ENCODE measurements around the gene TFEB. TPM values are rescaled to one million over a fixed set of nuclear protein-coding genes. Genes with fewer than 3 reads are reported as not detected.
"Not testable (repeated sequence)": the region's sequence is repeated elsewhere in the genome, so short reads cannot be mapped to it uniquely, and the experiment has no call there.

Gene TFEB
- total and polyA plus RNA-seq, 2 donors from 2014 or later, result 50.7 to 51.0 TPM

GRCh38 chr6:41767112-41767833 is 31.9 kb upstream of the TFEB start:
- DNase-seq (peak in 4 of 5 donors; percentile 50 to 76 (median 60)), FAIRE-seq (no peak)
- no peak overlapping the region for H3K27ac ChIP-seq (ENCODE audit: low read depth in 2 of 2, low read length in 2 of 2)
- TF ChIP-seq CTCF (IDR thresholded peaks at IDR 0.05; ENCODE audit: borderline replicate concordance, extremely low read depth, insufficient read depth), result no peak
- intact Hi-C loops (cut with DNase I), result no loop called here
- H3K9ac ChIP-seq (ENCODE audit: low read length in 3 of 3), result no peak overlapping the region
- peaks cover 0 to 6% (median 0%) of the 10 kb centered on the region in 3 donors for H3K4me1 ChIP-seq (ENCODE audit: control insufficient read depth in 2 of 3, insufficient read depth in 2 of 3, low read depth in 1 of 3, low read length in 3 of 3)
- peaks cover 0 to 8% (median 7%) of the 10 kb centered on the region in 3 donors for H3K36me3 ChIP-seq (ENCODE audit: control insufficient read depth in 2 of 3, insufficient read depth in 3 of 3, low read length in 3 of 3)
- no peak overlapping the region for H3K4me3 ChIP-seq (ENCODE audit: low read length in 3 of 3)
- H3K9me3 ChIP-seq (ENCODE audit: control insufficient read depth in 2 of 3, insufficient read depth in 1 of 3, low read length in 3 of 3), result no peaks in the 10 kb centered on the region
- no peaks in the 10 kb centered on the region for H3K27me3 ChIP-seq (ENCODE audit: control insufficient read depth, insufficient read depth, low read length)

- H3K9ac ChIP-seq (ENCODE audit: low read length in 3 of 3); H3K4me1 ChIP-seq (ENCODE audit: control insufficient read depth in 2 of 3, insufficient read depth in 2 of 3, low read depth in 1 of 3, low read length in 3 of 3); intact Hi-C loops (cut with DNase I); H3K27ac ChIP-seq (ENCODE audit: low read depth in 2 of 2, low read length in 2 of 2); FAIRE-seq; H3K36me3 ChIP-seq (ENCODE audit: control insufficient read depth in 2 of 3, insufficient read depth in 3 of 3, low read length in 3 of 3); H3K4me3 ChIP-seq (ENCODE audit: low read length in 3 of 3); DNase-seq; H3K27me3 ChIP-seq (ENCODE audit: control insufficient read depth, insufficient read depth, low read length); H3K9me3 ChIP-seq (ENCODE audit: control insufficient read depth in 2 of 3, insufficient read depth in 1 of 3, low read length in 3 of 3): not testable (repeated sequence)
Measured at GRCh38 chr6:41766043-41766664, 30.7 kb upstream of the TFEB start.

- Histone ChIP-seq H3K27me3 (ENCODE audit: control insufficient read depth, insufficient read depth, low read length) (no peaks in the 10 kb centered on the region), H3K4me1 (ENCODE audit: control insufficient read depth in 2 of 3, insufficient read depth in 2 of 3, low read depth in 1 of 3, low read length in 3 of 3) (peaks cover 0 to 6% (median 0%) of the 10 kb centered on the region in 3 donors), H3K9me3 (ENCODE audit: control insufficient read depth in 2 of 3, insufficient read depth in 1 of 3, low read length in 3 of 3) (no peaks in the 10 kb centered on the region), H3K4me3 (ENCODE audit: low read length in 3 of 3) (no peak overlapping the region), H3K9ac (ENCODE audit: low read length in 3 of 3) (no peak overlapping the region), H3K36me3 (ENCODE audit: control insufficient read depth in 2 of 3, insufficient read depth in 3 of 3, low read length in 3 of 3) (no peaks in the 10 kb centered on the region), H3K27ac (ENCODE audit: low read depth in 2 of 2, low read length in 2 of 2) (no peak overlapping the region)
- no peak for FAIRE-seq
- DNase-seq, result peak in 3 of 5 donors; percentile 29 to 68 (median 42)
- no peak for TF ChIP-seq CTCF (IDR thresholded peaks at IDR 0.05; ENCODE audit: borderline replicate concordance, extremely low read depth, insufficient read depth)
- intact Hi-C loops (cut with DNase I), result no loop called here
Measured at GRCh38 chr6:41763470-41763869, 28.1 kb upstream of the TFEB start.

DNA sequence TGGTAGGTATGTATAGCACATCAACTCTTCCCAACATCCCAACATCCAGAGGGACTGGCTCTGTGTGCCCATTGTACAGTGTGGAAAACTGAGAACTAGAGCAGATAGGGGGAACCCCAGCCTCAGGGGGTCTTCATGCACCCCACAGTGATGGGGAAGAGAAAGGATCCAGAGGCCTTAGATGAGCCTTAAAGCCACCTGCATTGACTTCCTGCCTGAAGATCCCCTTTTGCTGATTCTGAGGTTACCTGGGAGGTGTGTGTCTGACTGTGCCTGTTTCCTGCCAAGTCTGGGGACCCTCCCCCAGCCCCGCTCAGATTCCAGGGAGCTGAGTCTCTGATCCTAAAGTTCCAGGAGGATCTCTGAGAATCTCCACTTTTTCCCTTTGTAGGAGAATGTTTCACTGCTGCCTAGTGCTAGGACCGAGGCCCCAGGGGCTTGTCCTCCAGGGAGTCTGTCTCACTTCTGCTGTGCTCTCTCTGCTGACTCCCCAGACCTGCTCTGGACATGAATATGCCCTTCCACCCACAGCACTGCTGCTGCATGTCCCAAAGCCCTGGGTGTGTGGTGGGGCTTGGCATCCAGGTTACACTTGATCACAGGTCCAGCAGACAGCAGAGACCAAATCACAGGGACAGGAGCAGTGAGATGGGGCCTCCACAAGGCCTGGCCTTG is 24.6 kb upstream of the TFEB start:
- Histone ChIP-seq H3K4me1 (ENCODE audit: control insufficient read depth in 2 of 3, insufficient read depth in 2 of 3, low read depth in 1 of 3, low read length in 3 of 3) (no peaks in the 10 kb centered on the region), H3K9ac (ENCODE audit: low read length in 3 of 3) (no peak overlapping the region), H3K36me3 (ENCODE audit: control insufficient read depth in 2 of 3, insufficient read depth in 3 of 3, low read length in 3 of 3) (no peaks in the 10 kb centered on the region), H3K27ac (ENCODE audit: low read depth in 2 of 2, low read length in 2 of 2) (no peak overlapping the region), H3K27me3 (ENCODE audit: control insufficient read depth, insufficient read depth, low read length) (no peaks in the 10 kb centered on the region), H3K9me3 (ENCODE audit: control insufficient read depth in 2 of 3, insufficient read depth in 1 of 3, low read length in 3 of 3) (no peaks in the 10 kb centered on the region), H3K4me3 (ENCODE audit: low read length in 3 of 3) (no peak overlapping the region)
- DNase-seq (peak in 1 of 5 donors; percentile 39), FAIRE-seq (no peak)
- TF ChIP-seq CTCF (IDR thresholded peaks at IDR 0.05; ENCODE audit: borderline replicate concordance, extremely low read depth, insufficient read depth), result no peak
- intact Hi-C loops (cut with DNase I), result no loop called here
